GM23248 (cell line): Measurements from ENCODE around the gene GBX1. TPM values are rescaled to one million over a fixed set of nuclear protein-coding genes. Genes with fewer than 3 reads are reported as not detected.
A peak's percentile ranks its signal among the peaks of the same experiment; 100 is the strongest.

Source experiments
- DNase-seq: peaks from one replicate; pipeline ENCODE4 v3.0.0-alpha.2; 2015
- H2AFZ ChIP-seq: fragments of 200-600 bp; sonication (generic); 2 replicates; pipeline ENCODE4 v1.6.1; 2016; ENCODE audit warnings: antibody characterized with exemption
- H3F3A ChIP-seq: fragments of 200-600 bp; sonication (generic); 2 replicates; pipeline ENCODE4 v1.6.1; 2016; ENCODE audit warnings: mild to moderate bottlenecking, antibody characterized with exemption, mixed run types; ENCODE audit not compliant: insufficient read depth
- H3K27ac ChIP-seq: fragments of 200-600 bp; sonication (generic); 2 replicates; pipeline ENCODE4 v1.5.1; 2016; ENCODE audit warnings: mild to moderate bottlenecking
- H3K27me3 ChIP-seq: fragments of 200-600 bp; sonication (generic); replicated peaks from 2 replicates; pipeline ENCODE4 v1.6.1; 2016; ENCODE audit warnings: mild to moderate bottlenecking; ENCODE audit not compliant: insufficient read depth
- H3K36me3 ChIP-seq: fragments of 200-600 bp; sonication (generic); 2 replicates; pipeline ENCODE4 v1.6.1; 2016; ENCODE audit warnings: low read depth, mild to moderate bottlenecking
- H3K4me1 ChIP-seq: fragments of 200-600 bp; sonication (generic); 2 replicates; pipeline ENCODE4 v1.6.1; 2016; ENCODE audit warnings: mild to moderate bottlenecking; ENCODE audit not compliant: insufficient read depth
- H3K4me2 ChIP-seq: fragments of 200-600 bp; sonication (generic); one replicate; pipeline ENCODE4 v1.6.1; 2016; ENCODE audit warnings: mild to moderate bottlenecking; ENCODE audit not compliant: unreplicated experiment
- H3K4me3 ChIP-seq: fragments of 200-600 bp; sonication (generic); 2 replicates; pipeline ENCODE4 v1.5.1; 2016; ENCODE audit warnings: mild to moderate bottlenecking
- H3K79me2 ChIP-seq: fragments of 200-600 bp; sonication (generic); 2 replicates; pipeline ENCODE4 v1.6.1; 2016; ENCODE audit warnings: mild to moderate bottlenecking; ENCODE audit not compliant: insufficient read depth
- H3K9ac ChIP-seq: fragments of 200-600 bp; sonication (generic); 2 replicates; pipeline ENCODE4 v1.6.1; 2016; ENCODE audit warnings: mild to moderate bottlenecking
- H3K9me2 ChIP-seq: fragments of 200-600 bp; sonication (generic); 2 replicates; pipeline ENCODE4 v1.6.1; 2016; ENCODE audit warnings: mixed run types, mild to moderate bottlenecking, moderate library complexity; ENCODE audit not compliant: insufficient read depth
- H3K9me3 ChIP-seq: fragments of 200-600 bp; sonication (generic); one replicate; pipeline ENCODE4 v1.6.1; 2017; ENCODE audit warnings: low read depth
- H4K20me1 ChIP-seq: fragments of 200-600 bp; sonication (generic); 2 replicates; pipeline ENCODE4 v1.6.0; 2016; ENCODE audit not compliant: insufficient read depth
- EZH2 ChIP-seq: fragments of 200-600 bp; sonication (generic); IDR thresholded peaks from 2 replicates; pipeline ENCODE4 v1.6.1; 2018; ENCODE audit warnings: antibody characterized with exemption, mild to moderate bottlenecking; ENCODE audit not compliant: insufficient read depth, poor library complexity, severe bottlenecking
- EZH2phosphoT487 ChIP-seq: fragments of 200-600 bp; sonication (generic); IDR thresholded peaks from 2 replicates; pipeline ENCODE4 v1.6.1; 2018; ENCODE audit warnings: antibody characterized with exemption, moderate library complexity, mild to moderate bottlenecking, low read depth; ENCODE audit not compliant: insufficient read depth
- WGBS, 2 experiments: methylation state at CpG; one replicate each; pipeline ENCODE4 v1.1.6; 2015 to 2017; ENCODE audit warnings: low lambda C conversion rate in 2 of 2, low coverage in 1 of 2; ENCODE audit errors: missing lambda C conversion rate in 2 of 2; 5-methylcytosine and 5-hydroxymethylcytosine counted together
- in situ Hi-C: fragments of 300-500 bp; cut with MboI; formaldehyde crosslinking; loops from 2 replicates; pipeline ENCODE4 v1.15.0; 2020
- polyA plus RNA-seq: library from polyadenylated mRNA; unstranded; fragments of >200 nt; fragmentation: Nextera tagmentation; extraction: Ambion mirVana; gene quantifications from 2 replicates; pipeline ENCODE4 v1.2.1, GENCODE V29; 2016
- total RNA-seq: library from RNA; depleted of rRNA; stranded (reverse); fragments of >200 nt; shearing (Covaris generic); gene quantifications from 2 replicates; pipeline ENCODE4 v1.2.3, GENCODE V29; 2014

GBX1 gene
- total and polyA plus RNA-seq, 2 experiments from 2014 or later = not detected

DNA sequence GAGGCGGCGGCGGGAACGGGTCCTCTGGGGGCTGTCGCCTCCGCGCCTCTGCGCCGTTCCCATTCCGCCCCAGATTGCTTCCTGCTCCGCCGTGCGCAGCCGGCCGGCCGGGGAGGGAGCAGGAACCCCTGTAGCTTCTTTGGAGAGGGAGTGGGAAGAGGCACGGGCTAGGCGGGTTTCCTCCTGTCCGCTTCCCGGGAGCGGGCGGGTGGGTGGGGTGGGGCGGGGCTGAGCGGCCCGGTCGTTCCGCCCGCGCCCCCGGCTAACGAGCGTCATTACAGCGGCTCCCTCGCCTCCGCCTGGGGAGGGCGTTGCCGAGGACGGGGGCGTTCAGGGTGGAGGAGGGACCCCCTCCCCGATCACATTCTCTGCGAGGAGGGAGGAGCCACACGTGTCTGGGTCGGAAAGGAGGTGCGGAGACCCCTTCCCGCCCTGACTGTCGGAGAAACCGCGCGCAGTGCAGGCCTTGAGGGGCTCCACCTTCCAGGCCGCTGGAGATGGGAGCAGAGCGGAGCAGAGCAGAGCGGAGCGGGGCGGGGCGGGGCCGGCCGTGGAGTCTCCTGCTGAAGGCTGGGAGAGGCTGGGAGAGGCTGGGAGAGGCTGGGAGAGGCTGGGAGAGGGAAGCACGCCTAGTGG, 41.5 kb downstream of the GBX1 start:
- H3K27ac ChIP-seq = no peak overlapping the region
- WGBS, 2 experiments = 34 to 50% methylated on average over 24 to 58 of the region's 58 CpGs
- no peaks in the 10 kb centered on the region for H3K27me3 ChIP-seq
- H3F3A ChIP-seq = no peaks in the 10 kb centered on the region
- TF ChIP-seq EZH2phosphoT487 (no peak), EZH2 (no peak)
- DNase-seq = peak; percentile 20
- H4K20me1 ChIP-seq = no peaks in the 10 kb centered on the region
- peaks cover 10% of the 10 kb centered on the region for H3K36me3 ChIP-seq
- no peak overlapping the region for H2AFZ ChIP-seq
- H3K4me2 ChIP-seq = peak overlapping the region; percentile 35
- no peaks in the 10 kb centered on the region for H3K4me1 ChIP-seq
- no peaks in the 10 kb centered on the region for H3K9me3 ChIP-seq
- no peaks in the 10 kb centered on the region for H3K9me2 ChIP-seq
- in situ Hi-C loops = no loop called here
- 0 out of 2 replicates have a peak, but pooled peaks cover 7% of the 10 kb centered on the region for H3K79me2 ChIP-seq
- H3K9ac ChIP-seq = no peak overlapping the region
- H3K4me3 ChIP-seq = no peak overlapping the region

DNA sequence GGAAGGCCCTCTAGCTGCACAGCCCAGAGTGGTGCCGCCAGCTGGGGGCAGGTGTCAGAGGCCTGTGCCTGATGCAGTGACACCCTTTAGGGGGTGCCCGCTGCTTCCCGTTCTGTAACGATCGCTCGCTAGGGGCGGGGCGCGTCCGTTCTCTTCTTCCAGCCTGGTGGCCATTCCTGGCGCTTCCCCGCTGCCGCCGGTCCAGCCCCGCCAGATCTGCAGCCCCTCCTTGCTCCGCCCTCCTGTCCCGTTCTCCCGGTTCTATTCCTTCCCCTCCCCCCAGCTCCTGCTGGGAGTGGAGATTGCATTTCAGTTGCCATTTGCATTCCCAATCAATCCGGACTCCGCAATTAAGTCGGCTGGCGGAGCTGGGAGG, 42.0 kb downstream of the GBX1 start:
- 27 to 36% methylated on average over 15 to 22 of the region's 22 CpGs for WGBS, 2 experiments

DNA sequence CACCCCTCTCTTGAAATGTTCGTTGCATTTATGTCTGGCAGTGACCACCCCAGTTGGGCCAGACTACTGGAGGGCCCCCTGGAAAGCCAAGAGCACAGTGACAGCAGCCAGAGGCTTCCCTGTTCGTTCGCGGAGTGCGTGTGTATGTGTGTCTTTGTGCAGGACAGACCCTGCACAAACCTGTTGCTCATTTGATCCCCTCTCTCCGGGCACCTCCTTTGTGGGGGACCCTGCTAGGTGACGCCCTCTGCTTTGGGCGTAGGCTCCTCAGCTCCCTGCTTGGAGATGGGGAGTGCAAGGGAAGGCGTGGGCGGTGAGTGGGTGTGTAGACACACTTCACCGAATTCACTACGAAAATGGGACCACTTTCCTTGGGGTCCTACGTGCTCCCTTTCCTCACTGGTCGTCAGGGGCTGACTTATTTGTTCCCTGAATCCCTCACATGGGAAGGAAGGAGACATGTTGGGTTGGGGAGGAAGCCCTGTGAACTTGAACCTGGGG, 42.5 kb downstream of the GBX1 start:
- in situ Hi-C loops = no loop called here
- Histone ChIP-seq H3K4me1 (no peaks in the 10 kb centered on the region), H3K27me3 (no peaks in the 10 kb centered on the region), H3K36me3 (peaks cover 6% of the 10 kb centered on the region), H4K20me1 (no peaks in the 10 kb centered on the region), H3K79me2 (0 out of 2 replicates have a peak, but pooled peaks cover 7% of the 10 kb centered on the region), H3F3A (no peaks in the 10 kb centered on the region), H3K9me2 (no peaks in the 10 kb centered on the region), H2AFZ (no peak overlapping the region), H3K27ac (no peak overlapping the region), H3K4me3 (no peak overlapping the region), H3K4me2 (no peak overlapping the region), H3K9me3 (no peaks in the 10 kb centered on the region), H3K9ac (no peak overlapping the region)
- no peak for DNase-seq
- no peak for TF ChIP-seq EZH2
- no peak for TF ChIP-seq EZH2phosphoT487
- WGBS, 2 experiments = 96 to 97% methylated on average over 14 of the region's 14 CpGs

More for the DNA sequence above, 42.0 kb downstream of the GBX1 start:
- Histone ChIP-seq H3K9me2 (no peaks in the 10 kb centered on the region), H3K27me3 (no peaks in the 10 kb centered on the region), H3K36me3 (peaks cover 6% of the 10 kb centered on the region), H3K4me3 (no peak overlapping the region), H3K9ac (no peak overlapping the region), H3K4me2 (peak overlapping the region; percentile 35), H2AFZ (no peak overlapping the region), H3K9me3 (no peaks in the 10 kb centered on the region), H3F3A (no peaks in the 10 kb centered on the region), H3K79me2 (0 out of 2 replicates have a peak, but pooled peaks cover 7% of the 10 kb centered on the region), H4K20me1 (no peaks in the 10 kb centered on the region), H3K27ac (no peak overlapping the region), H3K4me1 (no peaks in the 10 kb centered on the region)
- TF ChIP-seq EZH2 = no peak
- TF ChIP-seq EZH2phosphoT487 = no peak
- in situ Hi-C loops = no loop called here
- DNase-seq = peak; percentile 16

DNA sequence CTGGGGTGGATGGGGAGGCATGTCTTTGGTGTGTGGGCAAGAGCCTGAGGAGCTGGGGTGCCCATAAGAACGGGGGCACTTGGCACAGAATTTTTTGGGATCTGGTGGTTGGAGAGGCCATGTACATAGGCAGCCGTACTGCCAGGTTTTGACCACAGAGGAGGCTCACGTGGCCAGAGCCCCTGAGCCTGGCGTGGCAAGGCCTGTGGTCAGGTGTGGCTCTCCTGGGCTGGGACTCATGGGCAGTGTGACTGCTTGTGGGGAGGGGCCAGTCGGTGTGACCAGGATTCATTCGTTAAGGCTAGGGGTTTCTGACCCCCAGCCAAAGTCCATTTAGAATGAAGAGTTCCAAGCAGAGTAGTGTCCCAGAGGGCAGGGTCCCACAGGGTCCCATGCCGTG, 43.0 kb downstream of the GBX1 start:
- Histone ChIP-seq H3K36me3 (peaks cover 6% of the 10 kb centered on the region), H3K4me3 (no peak overlapping the region), H3K79me2 (peaks cover 7% of the 10 kb centered on the region; the same call in 1 of the 2 replicates), H3K9me3 (no peaks in the 10 kb centered on the region), H2AFZ (no peak overlapping the region), H3K4me2 (no peak overlapping the region), H3K9ac (no peak overlapping the region), H3K4me1 (no peaks in the 10 kb centered on the region), H3K9me2 (no peaks in the 10 kb centered on the region), H3K27ac (no peak overlapping the region), H4K20me1 (no peaks in the 10 kb centered on the region), H3K27me3 (no peaks in the 10 kb centered on the region), H3F3A (no peaks in the 10 kb centered on the region)
- no peak for DNase-seq
- TF ChIP-seq EZH2 (no peak), EZH2phosphoT487 (no peak)
- WGBS, 2 experiments = 77 to 84% methylated on average over 6 to 7 of the region's 7 CpGs
- in situ Hi-C loops = no loop called here
